Nephron (organoid): Measurements from ENCODE around the gene DHX8.
"Not testable (repeated sequence)": the region's sequence is repeated elsewhere in the genome, so short reads cannot be mapped to it uniquely, and the experiment has no call there.

Experiments
- H3K27ac Mint-ChIP-seq, 3 experiments: 2 replicates each; pipeline ENCODE4 v1.8.0; 2020; ENCODE audit warnings: mixed read lengths in 3 of 3, mild to moderate bottlenecking in 2 of 3, moderate library complexity in 1 of 3
- H3K27me3 Mint-ChIP-seq: 2 replicates; pipeline ENCODE4 v1.8.0; 2021; ENCODE audit warnings: low read depth, mild to moderate bottlenecking, moderate library complexity, mixed read lengths
- H3K36me3 Mint-ChIP-seq: 2 replicates; pipeline ENCODE4 v1.8.0; 2020; ENCODE audit warnings: low read depth, mixed read lengths
- H3K4me1 Mint-ChIP-seq: 2 replicates; pipeline ENCODE4 v1.8.0; 2020; ENCODE audit warnings: mixed read lengths
- H3K4me3 Mint-ChIP-seq, 3 experiments: 2 replicates each; pipeline ENCODE4 v1.8.0; 2020; ENCODE audit warnings: mild to moderate bottlenecking in 3 of 3, mixed read lengths in 3 of 3, moderate library complexity in 2 of 3
- H3K9me3 Mint-ChIP-seq: 2 replicates; pipeline ENCODE4 v1.8.0; 2020; ENCODE audit warnings: mixed read lengths
- CTCF ChIP-seq, 3 experiments: fragments of 200-600 bp; sonication (generic); IDR thresholded peaks; one replicate each; pipeline ENCODE4 v1.5.0; 2021; ENCODE audit warnings: antibody characterized with exemption in 3 of 3; ENCODE audit not compliant: unreplicated experiment in 3 of 3

The DHX8 gene

GRCh38 chr17:43475494-43476089 lies 8.2 kb upstream of the DHX8 start:
- Mint-ChIP-seq H3K27me3 (peaks cover 9% of the 10 kb centered on the region), H3K4me3 (no peak overlapping the region), H3K27ac (peak overlapping the region in 2 of 3 experiments; percentile 26 to 72), H3K4me1 (peaks cover 17% of the 10 kb centered on the region), H3K9me3 (no peaks in the 10 kb centered on the region), H3K36me3 (no peaks in the 10 kb centered on the region)
- TF ChIP-seq CTCF (IDR thresholded peaks at IDR 0.05; ENCODE audit: unreplicated experiment in 3 of 3): no peak

GRCh38 chr17:43476306-43476705 lies 7.5 kb upstream of the DHX8 start:
- H3K27me3 Mint-ChIP-seq: not testable (repeated sequence)

GRCh38 chr17:43477832-43478634 lies 5.7 kb upstream of the DHX8 start:
- Mint-ChIP-seq H3K36me3 (no peaks in the 10 kb centered on the region), H3K27me3 (peaks cover 9% of the 10 kb centered on the region), H3K4me1 (peaks cover 31% of the 10 kb centered on the region), H3K9me3 (no peaks in the 10 kb centered on the region), H3K4me3 (no peak overlapping the region), H3K27ac (peak overlapping the region in 2 of 3 experiments; percentile 41 to 46)
- TF ChIP-seq CTCF (IDR thresholded peaks at IDR 0.05; ENCODE audit: unreplicated experiment in 3 of 3): no peak

More at GRCh38 chr17:43476306-43476705, 7.5 kb upstream of the DHX8 start:
- not testable (repeated sequence) for H3K36me3 Mint-ChIP-seq, H3K27ac Mint-ChIP-seq, H3K4me3 Mint-ChIP-seq, H3K9me3 Mint-ChIP-seq
- peaks cover 21% of the 10 kb centered on the region for H3K4me1 Mint-ChIP-seq

- H3K9me3 Mint-ChIP-seq: no peaks in the 10 kb centered on the region
- TF ChIP-seq CTCF (IDR thresholded peaks at IDR 0.05; ENCODE audit: unreplicated experiment in 3 of 3): no peak
Measured at GRCh38 chr17:43479948-43480347, 3.8 kb upstream of the DHX8 start.

GRCh38 chr17:43482103-43483012 lies 1.4 kb upstream of the DHX8 start:
- no peak for TF ChIP-seq CTCF (IDR thresholded peaks at IDR 0.05; ENCODE audit: unreplicated experiment in 3 of 3)
- Mint-ChIP-seq H3K36me3 (no peaks in the 10 kb centered on the region), H3K4me3 (peak overlapping the region in 1 of 3 experiments; percentile 43), H3K9me3 (no peaks in the 10 kb centered on the region), H3K27ac (peak overlapping the region; percentile 40 to 88 (median 87)), H3K27me3 (no peaks in the 10 kb centered on the region), H3K4me1 (peaks cover 51% of the 10 kb centered on the region)

More at GRCh38 chr17:43479948-43480347, 3.8 kb upstream of the DHX8 start:
- Mint-ChIP-seq H3K4me3 (no peak overlapping the region), H3K27me3 (peaks cover 3% of the 10 kb centered on the region), H3K36me3 (no peaks in the 10 kb centered on the region), H3K27ac (peak overlapping the region in 2 of 3 experiments; percentile 66), H3K4me1 (peaks cover 45% of the 10 kb centered on the region)

- Mint-ChIP-seq H3K27ac (no peak overlapping the region), H3K4me1 (no peaks in the 10 kb centered on the region), H3K4me3 (no peak overlapping the region), H3K36me3 (peaks cover 49% of the 10 kb centered on the region), H3K9me3 (no peaks in the 10 kb centered on the region), H3K27me3 (no peaks in the 10 kb centered on the region)
- no peak for TF ChIP-seq CTCF (IDR thresholded peaks at IDR 0.05; ENCODE audit: unreplicated experiment in 3 of 3)
Measured at GRCh38 chr17:43490621-43491020, 6.8 kb downstream of the DHX8 start.

- H3K9me3 Mint-ChIP-seq, H3K4me3 Mint-ChIP-seq, H3K4me1 Mint-ChIP-seq, H3K27ac Mint-ChIP-seq, H3K27me3 Mint-ChIP-seq: not testable (repeated sequence)
- peaks cover 75% of the 10 kb centered on the region for H3K36me3 Mint-ChIP-seq
Measured at GRCh38 chr17:43509440-43509839, 25.7 kb downstream of the DHX8 start.

GRCh38 chr17:43511199-43511598 lies 27.4 kb downstream of the DHX8 start:
- H3K27ac Mint-ChIP-seq, H3K4me3 Mint-ChIP-seq, H3K27me3 Mint-ChIP-seq, H3K9me3 Mint-ChIP-seq, H3K4me1 Mint-ChIP-seq: not testable (repeated sequence)
- H3K36me3 Mint-ChIP-seq: peaks cover 70% of the 10 kb centered on the region
